ENCODE data around the gene IKZF1.

IKZF1 gene

DNA sequence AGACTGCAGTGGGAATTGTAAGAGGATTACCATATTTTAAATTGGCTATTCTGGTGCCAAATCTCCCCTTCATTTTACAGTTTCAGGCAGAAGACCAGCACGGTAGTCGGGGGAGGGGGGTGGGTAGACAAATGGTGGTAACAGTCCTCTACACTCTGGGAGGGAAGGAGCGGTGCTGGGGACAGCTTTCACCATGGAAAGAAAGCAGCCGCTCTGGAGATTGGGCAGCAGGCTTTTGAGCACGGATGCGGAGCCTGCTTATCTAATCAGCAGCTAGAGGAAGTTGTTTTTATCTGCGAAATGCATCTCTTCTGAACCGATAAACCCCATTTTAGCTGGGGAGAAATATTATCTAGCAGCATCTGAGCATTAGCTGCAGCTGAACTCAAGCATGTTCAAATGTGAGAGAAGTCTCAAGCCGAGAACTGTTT is 28.7 kb downstream of the IKZF1 start:
- H3K9ac ChIP-seq, result no peak overlapping the region
- peaks cover 11% of the 10 kb centered on the region; the same call in 1 of the 2 replicates for H3K79me2 ChIP-seq (ENCODE audit: insufficient read depth, low read depth)
- H3K36me3 ChIP-seq (ENCODE audit: insufficient read depth), result no peaks in the 10 kb centered on the region
- H3K4me1 ChIP-seq (ENCODE audit: low read depth, poor library complexity, severe bottlenecking), result peaks cover 40% of the 10 kb centered on the region
- no peak overlapping the region for H2AFZ ChIP-seq (ENCODE audit: low read depth)
- TF ChIP-seq, protein P1, sequence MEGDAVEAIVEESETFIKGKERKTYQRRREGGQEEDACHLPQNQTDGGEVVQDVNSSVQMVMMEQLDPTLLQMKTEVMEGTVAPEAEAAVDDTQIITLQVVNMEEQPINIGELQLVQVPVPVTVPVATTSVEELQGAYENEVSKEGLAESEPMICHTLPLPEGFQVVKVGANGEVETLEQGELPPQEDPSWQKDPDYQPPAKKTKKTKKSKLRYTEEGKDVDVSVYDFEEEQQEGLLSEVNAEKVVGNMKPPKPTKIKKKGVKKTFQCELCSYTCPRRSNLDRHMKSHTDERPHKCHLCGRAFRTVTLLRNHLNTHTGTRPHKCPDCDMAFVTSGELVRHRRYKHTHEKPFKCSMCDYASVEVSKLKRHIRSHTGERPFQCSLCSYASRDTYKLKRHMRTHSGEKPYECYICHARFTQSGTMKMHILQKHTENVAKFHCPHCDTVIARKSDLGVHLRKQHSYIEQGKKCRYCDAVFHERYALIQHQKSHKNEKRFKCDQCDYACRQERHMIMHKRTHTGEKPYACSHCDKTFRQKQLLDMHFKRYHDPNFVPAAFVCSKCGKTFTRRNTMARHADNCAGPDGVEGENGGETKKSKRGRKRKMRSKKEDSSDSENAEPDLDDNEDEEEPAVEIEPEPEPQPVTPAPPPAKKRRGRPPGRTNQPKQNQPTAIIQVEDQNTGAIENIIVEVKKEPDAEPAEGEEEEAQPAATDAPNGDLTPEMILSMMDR (conservative IDR thresholded peaks at IDR 0.05; ENCODE audit: low read depth, low read length), result no peak
- no peak overlapping the region for H3K4me2 ChIP-seq
- H4K20me1 ChIP-seq (ENCODE audit: insufficient read depth), result peaks cover 5% of the 10 kb centered on the region; the same call in 1 of the 2 replicates
- no peaks in the 10 kb centered on the region for H3K27me3 ChIP-seq (ENCODE audit: insufficient read depth, low read depth)
- H3K27ac ChIP-seq, result no peak overlapping the region
- no peak overlapping the region for H3K4me3 ChIP-seq (IDR thresholded peaks at IDR 0.05; ENCODE audit: insufficient read depth, low read depth, low read length)

DNA sequence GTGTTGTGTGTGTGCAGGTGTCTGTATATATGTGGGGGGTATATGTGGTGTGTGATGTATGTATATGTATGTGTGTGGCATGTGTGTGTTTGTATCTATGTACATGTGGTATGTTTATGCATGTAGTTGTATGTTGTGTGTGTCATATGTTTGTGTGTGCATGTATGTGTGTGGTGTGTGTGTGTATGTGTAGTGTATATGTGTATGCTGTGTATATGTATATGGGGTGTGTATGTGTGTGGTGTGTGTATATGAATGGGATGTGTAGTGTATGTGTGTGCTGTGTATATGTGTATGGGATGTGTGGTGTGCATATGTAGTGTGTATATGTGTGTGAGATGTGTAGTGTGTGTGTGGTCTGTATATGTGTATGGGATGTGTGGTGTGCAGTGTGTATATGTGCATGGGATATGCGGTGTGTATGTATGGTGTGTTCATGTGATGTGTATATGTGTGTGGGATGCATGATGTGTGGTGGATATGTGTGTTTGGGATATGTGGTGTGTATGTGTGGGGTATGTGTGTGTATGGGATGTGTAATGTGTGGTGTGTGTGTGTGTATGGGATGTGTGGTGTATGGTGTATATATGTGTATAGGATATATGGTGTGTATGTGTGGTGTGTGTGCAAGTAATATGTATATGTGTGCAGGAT is 30.0 kb downstream of the IKZF1 start:
- no peak overlapping the region for H3K4me3 ChIP-seq (IDR thresholded peaks at IDR 0.05; ENCODE audit: insufficient read depth, low read depth, low read length)
- H3K9ac ChIP-seq, result no peak overlapping the region
- no peak overlapping the region for H3K27ac ChIP-seq
- no peaks in the 10 kb centered on the region for H3K27me3 ChIP-seq (ENCODE audit: insufficient read depth, low read depth)
- peaks cover 35% of the 10 kb centered on the region for H3K4me1 ChIP-seq (ENCODE audit: low read depth, poor library complexity, severe bottlenecking)
- TF ChIP-seq, protein P1 (conservative IDR thresholded peaks at IDR 0.05; ENCODE audit: low read depth, low read length), result no peak
- H3K36me3 ChIP-seq (ENCODE audit: insufficient read depth), result no peaks in the 10 kb centered on the region
- peaks cover 11% of the 10 kb centered on the region; the same call in 1 of the 2 replicates for H3K79me2 ChIP-seq (ENCODE audit: insufficient read depth, low read depth)
- no peak overlapping the region for H3K4me2 ChIP-seq
- peaks cover 5% of the 10 kb centered on the region; the same call in 1 of the 2 replicates for H4K20me1 ChIP-seq (ENCODE audit: insufficient read depth)
- no peak overlapping the region for H2AFZ ChIP-seq (ENCODE audit: low read depth)

DNA sequence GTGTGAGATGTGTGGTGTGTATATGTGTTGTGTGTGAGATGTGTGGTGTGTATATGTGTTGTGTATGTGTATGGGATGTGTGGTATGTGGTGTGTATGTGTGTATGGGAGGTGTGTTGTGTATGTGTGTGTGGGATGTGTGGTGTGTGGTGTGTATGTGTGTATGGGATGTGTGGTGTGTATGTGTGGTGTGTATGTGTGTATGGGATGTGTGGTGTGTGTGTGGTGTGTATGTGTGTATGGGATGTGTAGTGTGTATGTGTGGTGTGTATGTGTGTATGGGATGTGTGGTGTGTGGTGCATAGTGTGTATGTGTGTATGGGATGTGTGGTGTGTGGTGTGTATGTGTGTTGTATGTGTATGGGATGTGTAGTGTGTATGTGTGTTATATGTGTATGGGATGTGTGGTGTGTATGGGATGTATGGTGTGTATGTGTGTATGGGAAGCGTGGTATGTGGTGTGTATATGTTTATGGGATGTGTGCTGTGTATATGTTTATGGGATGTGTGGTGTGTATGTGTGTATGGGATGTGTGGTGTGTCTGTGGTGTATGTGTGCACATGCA is 30.8 kb downstream of the IKZF1 start:
- Histone ChIP-seq H3K9ac (no peak overlapping the region), H3K79me2 (ENCODE audit: insufficient read depth, low read depth) (peaks cover 11% of the 10 kb centered on the region; the same call in 1 of the 2 replicates), H2AFZ (ENCODE audit: low read depth) (no peak overlapping the region), H3K27me3 (ENCODE audit: insufficient read depth, low read depth) (no peaks in the 10 kb centered on the region), H4K20me1 (ENCODE audit: insufficient read depth) (peaks cover 5% of the 10 kb centered on the region; the same call in 1 of the 2 replicates), H3K4me1 (ENCODE audit: low read depth, poor library complexity, severe bottlenecking) (peaks cover 26% of the 10 kb centered on the region), H3K4me3 (IDR thresholded peaks at IDR 0.05; ENCODE audit: insufficient read depth, low read depth, low read length) (no peak overlapping the region), H3K27ac (no peak overlapping the region), H3K4me2 (no peak overlapping the region), H3K36me3 (ENCODE audit: insufficient read depth) (no peaks in the 10 kb centered on the region)
- TF ChIP-seq, protein P1 (conservative IDR thresholded peaks at IDR 0.05; ENCODE audit: low read depth, low read length), result no peak

DNA sequence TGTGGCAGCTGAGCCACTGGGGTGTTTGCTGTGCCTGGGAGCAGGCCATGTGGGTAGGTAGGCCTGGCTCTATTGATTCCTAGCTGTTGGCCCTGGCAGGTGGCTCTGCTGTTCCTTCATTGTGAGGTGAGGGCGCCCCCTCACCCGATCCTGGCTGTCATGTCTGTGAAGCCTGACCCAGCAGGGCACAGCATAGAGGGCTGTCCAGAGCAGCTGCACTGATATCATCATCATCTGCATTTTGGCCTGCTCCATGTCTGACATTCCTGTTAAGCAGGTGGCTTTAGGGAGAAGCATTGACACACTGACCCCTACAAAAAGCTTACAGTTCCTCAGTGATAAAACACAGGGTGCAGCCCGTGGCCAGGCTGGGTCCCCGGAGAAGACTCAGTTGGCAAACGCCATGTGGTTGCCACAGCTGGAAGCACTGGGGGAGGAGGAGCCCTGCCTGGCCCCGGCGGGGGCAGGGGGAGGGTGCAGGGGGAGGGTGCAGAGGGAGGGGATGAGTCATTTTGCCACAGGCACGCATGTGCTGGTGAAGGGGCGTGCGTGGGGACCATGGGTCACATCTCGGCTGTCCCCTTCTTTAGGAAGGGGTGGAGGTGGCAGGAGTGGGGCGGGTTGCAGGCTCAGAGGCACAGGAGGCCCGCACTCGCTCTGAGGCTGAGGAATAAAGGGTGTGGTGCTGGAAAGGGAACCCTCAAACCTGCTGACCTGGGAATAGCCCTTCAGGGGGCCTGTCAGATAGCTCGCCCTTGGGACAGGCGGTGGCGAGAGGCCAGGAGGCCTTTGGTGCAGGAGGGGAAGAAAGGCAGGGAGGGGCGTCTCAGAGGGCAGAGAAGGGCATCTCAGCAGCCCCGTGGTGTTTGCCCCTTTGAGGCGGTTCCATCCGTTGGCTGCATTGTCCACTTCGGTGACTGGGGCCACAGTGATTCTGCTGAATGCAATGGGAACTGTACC is 31.6 kb downstream of the IKZF1 start:
- no peak overlapping the region for H2AFZ ChIP-seq (ENCODE audit: low read depth)
- peaks cover 5% of the 10 kb centered on the region; the same call in 1 of the 2 replicates for H4K20me1 ChIP-seq (ENCODE audit: insufficient read depth)
- TF ChIP-seq, protein P1 (conservative IDR thresholded peaks at IDR 0.05; ENCODE audit: low read depth, low read length), result no peak
- no peak overlapping the region for H3K4me2 ChIP-seq
- H3K79me2 ChIP-seq (ENCODE audit: insufficient read depth, low read depth), result peaks cover 11% of the 10 kb centered on the region; the same call in 1 of the 2 replicates
- H3K4me1 ChIP-seq (ENCODE audit: low read depth, poor library complexity, severe bottlenecking), result peaks cover 19% of the 10 kb centered on the region
- H3K4me3 ChIP-seq (IDR thresholded peaks at IDR 0.05; ENCODE audit: insufficient read depth, low read depth, low read length), result no peak overlapping the region
- H3K27ac ChIP-seq, result no peak overlapping the region
- H3K9ac ChIP-seq, result no peak overlapping the region
- no peaks in the 10 kb centered on the region for H3K36me3 ChIP-seq (ENCODE audit: insufficient read depth)
- H3K27me3 ChIP-seq (ENCODE audit: insufficient read depth, low read depth), result no peaks in the 10 kb centered on the region
